ENCODE measurements around the gene CAP2.

The CAP2 gene

DNA sequence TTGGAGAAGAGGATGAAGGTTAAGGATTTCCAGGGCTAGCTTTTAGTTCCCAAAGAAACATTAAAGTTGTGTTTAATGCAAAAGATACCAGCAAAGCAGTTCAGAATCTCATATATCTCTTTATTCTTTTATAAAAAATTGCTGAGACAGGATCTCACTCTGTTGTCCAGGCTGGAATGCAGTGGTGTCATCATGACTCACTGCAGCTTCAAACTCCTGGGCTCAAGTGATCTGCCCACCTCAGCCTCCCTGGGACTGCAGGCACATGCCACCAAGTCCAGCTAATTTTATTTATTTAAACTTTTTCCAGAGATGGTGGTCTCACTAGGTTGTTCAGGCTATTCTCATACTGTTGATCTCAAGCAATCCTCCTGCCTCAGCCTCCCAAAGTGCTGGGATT, 41.1 kb upstream of the CAP2 start:
- Histone ChIP-seq H3K36me3 (ENCODE audit: control insufficient read depth, low read length) (no peaks in the 10 kb centered on the region), H3K27me3 (ENCODE audit: control insufficient read depth, low read length) (no peaks in the 10 kb centered on the region), H3F3A (ENCODE audit: control insufficient read depth, insufficient read depth) (no peaks in the 10 kb centered on the region), H3K4me2 (ENCODE audit: low read length) (no peak overlapping the region), H3K4me3 (ENCODE audit: low read length) (no peak overlapping the region), H4K20me1 (ENCODE audit: control insufficient read depth, insufficient read depth, low read depth, low read length) (no peaks in the 10 kb centered on the region), H3K4me1 (ENCODE audit: control insufficient read depth, low read length) (peaks cover 3% of the 10 kb centered on the region; the same call in 1 of the 2 replicates), H3K27ac (ENCODE audit: low read depth, low read length) (no peak overlapping the region), H3K9me2 (replicated peaks; ENCODE audit: control insufficient read depth, low read length) (no peaks in the 10 kb centered on the region), H3K9me3 (ENCODE audit: control insufficient read depth, insufficient read depth, low read length) (no peaks in the 10 kb centered on the region), H3K79me2 (ENCODE audit: control insufficient read depth, low read length) (no peaks in the 10 kb centered on the region)
- no peak for TF ChIP-seq CTCF (IDR thresholded peaks at IDR 0.05; ENCODE audit: low read depth, low read length, poor library complexity, severe bottlenecking)
- TF ChIP-seq EZH2phosphoT487 (IDR thresholded peaks at IDR 0.05; ENCODE audit: borderline replicate concordance, low read length) = no peak

GRCh38 chr6:17353440-17354175, 39.8 kb upstream of the CAP2 start:
- Histone ChIP-seq H3K4me3 (ENCODE audit: low read length) (no peak overlapping the region), H3K27me3 (ENCODE audit: control insufficient read depth, low read length) (no peaks in the 10 kb centered on the region), H3K9me3 (ENCODE audit: control insufficient read depth, insufficient read depth, low read length) (no peaks in the 10 kb centered on the region), H4K20me1 (ENCODE audit: control insufficient read depth, insufficient read depth, low read depth, low read length) (no peaks in the 10 kb centered on the region), H3K9me2 (replicated peaks; ENCODE audit: control insufficient read depth, low read length) (no peaks in the 10 kb centered on the region), H3F3A (ENCODE audit: control insufficient read depth, insufficient read depth) (no peaks in the 10 kb centered on the region), H3K36me3 (ENCODE audit: control insufficient read depth, low read length) (no peaks in the 10 kb centered on the region), H3K27ac (ENCODE audit: low read depth, low read length) (no peak overlapping the region), H3K4me2 (ENCODE audit: low read length) (no peak overlapping the region), H3K4me1 (ENCODE audit: control insufficient read depth, low read length) (peaks cover 3% of the 10 kb centered on the region; the same call in 1 of the 2 replicates), H3K79me2 (ENCODE audit: control insufficient read depth, low read length) (no peaks in the 10 kb centered on the region)
- TF ChIP-seq CTCF (IDR thresholded peaks at IDR 0.05; ENCODE audit: low read depth, low read length, poor library complexity, severe bottlenecking) = no peak
- TF ChIP-seq EZH2phosphoT487 (IDR thresholded peaks at IDR 0.05; ENCODE audit: borderline replicate concordance, low read length) = no peak

DNA sequence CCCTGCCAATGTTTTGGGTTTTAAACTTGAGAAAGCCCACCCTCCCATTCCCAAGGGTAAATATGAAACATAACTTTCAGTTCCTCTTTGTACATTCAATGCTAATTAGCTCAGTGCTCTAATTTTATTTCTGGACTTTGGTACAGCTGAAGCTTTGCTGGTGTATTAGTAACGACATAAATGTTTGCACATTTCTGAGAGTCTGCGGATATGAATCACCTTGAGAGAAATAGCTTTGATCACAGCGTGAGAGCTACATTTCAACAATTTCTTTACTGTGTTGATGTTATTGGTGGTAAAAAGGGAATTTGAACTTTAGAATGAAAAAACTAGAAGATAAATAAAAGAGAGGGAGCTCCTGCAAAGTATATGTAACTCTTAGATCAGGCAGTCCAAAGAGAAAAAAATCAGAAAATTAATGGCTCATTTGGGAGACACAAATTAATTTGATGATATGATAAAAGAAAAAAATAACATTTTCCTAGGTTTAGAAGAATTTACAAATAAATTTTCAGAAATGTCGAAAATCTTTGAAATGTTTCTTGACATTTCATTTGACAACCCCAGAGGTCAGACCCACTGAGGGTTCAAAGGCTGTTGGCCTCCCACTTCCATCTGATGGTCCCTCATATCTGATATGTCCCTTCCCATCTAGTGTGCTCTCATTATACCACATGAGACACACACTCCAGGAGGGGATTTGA, 38.5 kb upstream of the CAP2 start:
- Histone ChIP-seq H3K4me2 (ENCODE audit: low read length) (no peak overlapping the region), H3K9me2 (replicated peaks; ENCODE audit: control insufficient read depth, low read length) (no peaks in the 10 kb centered on the region), H3K27ac (ENCODE audit: low read depth, low read length) (no peak overlapping the region), H3F3A (ENCODE audit: control insufficient read depth, insufficient read depth) (no peaks in the 10 kb centered on the region), H3K36me3 (ENCODE audit: control insufficient read depth, low read length) (no peaks in the 10 kb centered on the region), H3K79me2 (ENCODE audit: control insufficient read depth, low read length) (no peaks in the 10 kb centered on the region), H3K4me1 (ENCODE audit: control insufficient read depth, low read length) (peaks cover 3% of the 10 kb centered on the region; the same call in 1 of the 2 replicates), H4K20me1 (ENCODE audit: control insufficient read depth, insufficient read depth, low read depth, low read length) (no peaks in the 10 kb centered on the region), H3K9me3 (ENCODE audit: control insufficient read depth, insufficient read depth, low read length) (no peaks in the 10 kb centered on the region), H3K4me3 (ENCODE audit: low read length) (no peak overlapping the region), H3K27me3 (ENCODE audit: control insufficient read depth, low read length) (no peaks in the 10 kb centered on the region)
- no peak for TF ChIP-seq CTCF (IDR thresholded peaks at IDR 0.05; ENCODE audit: low read depth, low read length, poor library complexity, severe bottlenecking)

Data from DOHH2 (cell line).